A549 (cell line): ENCODE results near the gene TMPRSS6. TPM values are rescaled to one million over a fixed set of nuclear protein-coding genes. Genes with fewer than 3 reads are reported as not detected.

ENCODE experiments used
- ATAC-seq, 2 experiments: fragments of 200-7000 bp in 1 of 2; fragments of >200 bp in 1 of 2; cut with Nextera tagmentation in 1 of 2; cut with Tn5 transposase in 1 of 2; 3 replicates each; pipeline versions ENCODE4 v1.8.0 to v1.9.1; 2018 to 2020; ENCODE audit warnings: mild to moderate bottlenecking in 1 of 2, moderate library complexity in 1 of 2
- CTCF ChIA-PET: fragments of 300-600 bp; sonication (Branson Sonifier 250); formaldehyde crosslinking; extraction: SDS; loops from one replicate; lab custom pipeline; 2021; ENCODE audit warnings: antibody characterized with exemption, inconsistent platforms; lab: Yijun Ruan, JAX
- POLR2A ChIA-PET: fragments of 350-600 bp; formaldehyde crosslinking; extraction: SDS; loops from one replicate; lab custom pipeline; 2021; ENCODE audit warnings: antibody characterized with exemption, inconsistent platforms; lab: Yijun Ruan, JAX
- DNase-seq, 2 experiments: peaks; one replicate each; pipeline versions ENCODE4 v3.0.0 to v3.0.0-alpha.2; 2011 to 2016; ENCODE audit warnings: low read depth in 1 of 2, low spot score in 1 of 2
- FAIRE-seq: peaks from 2 replicates; lab custom pipeline; 2011; peaks lifted over from hg19 to GRCh38; lab: Jason Lieb, UNC
- H3K27ac ChIP-seq, 2 experiments: fragments of >200 bp; sonication (Bioruptor Twin); formaldehyde crosslinking; 3 replicates each; pipeline ENCODE4 v1.5.1; 2016 to 2017
- H3K4me1 ChIP-seq: fragments of >200 bp; sonication (Bioruptor Twin); formaldehyde crosslinking; 3 replicates; pipeline ENCODE4 v1.6.1; 2016
- H3K4me2 ChIP-seq: fragments of >200 bp; sonication (Bioruptor Twin); formaldehyde crosslinking; 3 replicates; pipeline ENCODE4 v1.6.1; 2016
- H3K4me3 ChIP-seq: fragments of >200 bp; sonication (Bioruptor Twin); formaldehyde crosslinking; 3 replicates; pipeline ENCODE4 v1.5.1; 2016
- H3K9me3 ChIP-seq: fragments of >200 bp; sonication (Bioruptor Twin); formaldehyde crosslinking; 3 replicates; pipeline ENCODE4 v1.6.1; 2016
- BHLHE40 ChIP-seq: IDR thresholded peaks from 2 replicates; pipeline ENCODE4 v1.6.1; 2012; ENCODE audit warnings: low read depth, low read length, inconsistent platforms
- CEBPB ChIP-seq, 2 experiments: fragments of >200 bp in 1 of 2; sonication (Bioruptor Twin) in 1 of 2; formaldehyde crosslinking in 1 of 2; IDR thresholded peaks; 2 replicates each; pipeline ENCODE4 v1.6.1; 2012 to 2016
- FOSB ChIP-seq: fragments of 250-450 bp; sonication (Bioruptor Pico); IDR thresholded peaks from 2 replicates; pipeline ENCODE4 v1.5.0; 2020; ENCODE audit warnings: mild to moderate bottlenecking, moderate library complexity
- HDAC2 ChIP-seq: fragments of 200-600 bp; sonication (generic); IDR thresholded peaks from 2 replicates; pipeline ENCODE4 v1.6.1; 2016
- JUN ChIP-seq, 2 experiments: fragments of >200 bp; sonication (Bioruptor Twin); formaldehyde crosslinking; IDR thresholded peaks; 2 replicates in 1 of 2; 3 replicates in 1 of 2; pipeline ENCODE4 v1.6.1; 2016 to 2017
- JUNB ChIP-seq: fragments of >200 bp; sonication (Bioruptor Twin); formaldehyde crosslinking; IDR thresholded peaks from 2 replicates; pipeline ENCODE4 v1.6.1; 2016
- NPAS2 ChIP-seq: fragments of 250-450 bp; sonication (Bioruptor Pico); IDR thresholded peaks from 2 replicates; pipeline ENCODE4 v1.8.0; 2022; ENCODE audit warnings: mild to moderate bottlenecking, moderate library complexity, borderline replicate concordance
- PHF8 ChIP-seq: fragments of 200-600 bp; sonication (generic); IDR thresholded peaks from 2 replicates; pipeline ENCODE4 v1.6.1; 2016; ENCODE audit warnings: low read depth, mild to moderate bottlenecking, antibody characterized with exemption, moderate library complexity, borderline replicate concordance
- POLR2A ChIP-seq: IDR thresholded peaks from 2 replicates; pipeline ENCODE4 v1.6.1; 2012; ENCODE audit warnings: mild to moderate bottlenecking, low read length
- SMC3 ChIP-seq: fragments of >200 bp; sonication (Bioruptor Twin); formaldehyde crosslinking; IDR thresholded peaks from 3 replicates; pipeline ENCODE4 v1.6.1; 2018; ENCODE audit warnings: inconsistent platforms
- TFCP2L1 ChIP-seq: fragments of 250-450 bp; sonication (Bioruptor Pico); IDR thresholded peaks from 2 replicates; pipeline ENCODE4 v1.5.0; 2021; ENCODE audit warnings: mild to moderate bottlenecking
- WGBS: methylation state at CpG from one replicate; pipeline ENCODE4 v1.1.6; 2017; ENCODE audit errors: missing lambda C conversion rate; 5-methylcytosine and 5-hydroxymethylcytosine counted together
- polyA plus RNA-seq, 4 experiments: library from polyadenylated mRNA; depleted of rRNA in 3 of 4; stranded (reverse); fragments of >200 nt; fragmentation: RNase III in 1 of 4; extraction: RNeasy Plus Mini Kit Qiagen cat#74134 plus additional on column Dnase treatment in 1 of 4; gene quantifications; 2 replicates in 3 of 4; 3 replicates in 1 of 4; pipeline ENCODE4 v1.2.3, GENCODE V29; 2011 to 2017
- TF ChIP-seq, protein P1 (sequence below): fragments of 450-650 bp; IDR thresholded peaks from 2 replicates; pipeline ENCODE4 v1.6.1; 2014; ENCODE audit warnings: antibody characterized with exemption
- TF ChIP-seq, protein P2 (sequence below): IDR thresholded peaks from 2 replicates; pipeline ENCODE4 v1.6.1; 2012
- TF ChIP-seq, protein P3 (sequence below): fragments of >200 bp; sonication (Bioruptor Twin); formaldehyde crosslinking; IDR thresholded peaks from 3 replicates; pipeline ENCODE4 v1.5.1; 2016
- TF ChIP-seq, protein P4 (sequence below): fragments of >200 bp; sonication (Bioruptor Twin); formaldehyde crosslinking; IDR thresholded peaks from 2 replicates; pipeline ENCODE4 v1.6.1; 2016
- TF ChIP-seq, protein P5 (sequence below): IDR thresholded peaks from 2 replicates; pipeline ENCODE4 v1.6.1; 2012; ENCODE audit warnings: low read depth, borderline replicate concordance
- TF ChIP-seq, protein P6 (sequence below): fragments of >200 bp; sonication (Bioruptor Twin); formaldehyde crosslinking; IDR thresholded peaks from 3 replicates; pipeline ENCODE4 v1.6.1; 2016

TMPRSS6 gene
- polyA plus RNA-seq, 2 of the 4 experiments (the other 2 are of a cell fraction) = not detected

DNA sequence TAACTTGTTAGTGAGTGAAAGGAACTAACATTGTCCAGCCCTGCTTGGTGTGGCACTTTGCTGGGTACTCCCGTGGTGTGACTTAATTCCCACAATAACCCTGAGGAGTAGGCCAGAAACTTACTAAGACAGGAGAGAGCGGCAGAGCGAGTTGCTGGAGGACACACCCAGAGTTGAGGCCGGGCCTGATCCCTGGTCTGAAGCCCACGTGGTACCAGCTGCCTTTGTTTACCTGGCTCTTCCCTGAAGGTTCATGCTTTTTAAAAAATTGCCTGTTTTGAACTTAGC is 89.4 kb downstream of the TMPRSS6 start:
- Histone ChIP-seq H3K9me3 (no peaks in the 10 kb centered on the region), H3K4me3 (peak overlapping the region; percentile 98), H3K27ac (peak overlapping the region; percentile 99 to 100), H3K4me1 (peaks cover 59% of the 10 kb centered on the region), H3K4me2 (peak overlapping the region; percentile 71)
- CTCF ChIA-PET = interaction anchor here (1.0 to 9.0 kb wide), 6 partner anchors 11 to 80 kb away, joined by 3 to 79 read pairs (median 12); no protein-coding TSS in a partner anchor
- DNase-seq (peak in 1 of 2 experiments; percentile 61), FAIRE-seq (no peak), ATAC-seq (peak; percentile 67 to 69)
- 0% methylated on average over 5 of the region's 5 CpGs for WGBS
- TF ChIP-seq HDAC2 = no peak
- TF ChIP-seq, protein P1, sequence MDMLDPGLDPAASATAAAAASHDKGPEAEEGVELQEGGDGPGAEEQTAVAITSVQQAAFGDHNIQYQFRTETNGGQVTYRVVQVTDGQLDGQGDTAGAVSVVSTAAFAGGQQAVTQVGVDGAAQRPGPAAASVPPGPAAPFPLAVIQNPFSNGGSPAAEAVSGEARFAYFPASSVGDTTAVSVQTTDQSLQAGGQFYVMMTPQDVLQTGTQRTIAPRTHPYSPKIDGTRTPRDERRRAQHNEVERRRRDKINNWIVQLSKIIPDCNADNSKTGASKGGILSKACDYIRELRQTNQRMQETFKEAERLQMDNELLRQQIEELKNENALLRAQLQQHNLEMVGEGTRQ = 0 out of 2 replicates have a peak, but pooled peaks have one; percentile 30
- TF ChIP-seq, protein P2, sequence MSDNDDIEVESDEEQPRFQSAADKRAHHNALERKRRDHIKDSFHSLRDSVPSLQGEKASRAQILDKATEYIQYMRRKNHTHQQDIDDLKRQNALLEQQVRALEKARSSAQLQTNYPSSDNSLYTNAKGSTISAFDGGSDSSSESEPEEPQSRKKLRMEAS = peak; percentile 68
- TF ChIP-seq FOSB (CRISPR knock-in tag) = no peak
- TF ChIP-seq PHF8 = 0 out of 2 replicates have a peak, but pooled peaks have one; percentile 3
- TF ChIP-seq, protein P3, sequence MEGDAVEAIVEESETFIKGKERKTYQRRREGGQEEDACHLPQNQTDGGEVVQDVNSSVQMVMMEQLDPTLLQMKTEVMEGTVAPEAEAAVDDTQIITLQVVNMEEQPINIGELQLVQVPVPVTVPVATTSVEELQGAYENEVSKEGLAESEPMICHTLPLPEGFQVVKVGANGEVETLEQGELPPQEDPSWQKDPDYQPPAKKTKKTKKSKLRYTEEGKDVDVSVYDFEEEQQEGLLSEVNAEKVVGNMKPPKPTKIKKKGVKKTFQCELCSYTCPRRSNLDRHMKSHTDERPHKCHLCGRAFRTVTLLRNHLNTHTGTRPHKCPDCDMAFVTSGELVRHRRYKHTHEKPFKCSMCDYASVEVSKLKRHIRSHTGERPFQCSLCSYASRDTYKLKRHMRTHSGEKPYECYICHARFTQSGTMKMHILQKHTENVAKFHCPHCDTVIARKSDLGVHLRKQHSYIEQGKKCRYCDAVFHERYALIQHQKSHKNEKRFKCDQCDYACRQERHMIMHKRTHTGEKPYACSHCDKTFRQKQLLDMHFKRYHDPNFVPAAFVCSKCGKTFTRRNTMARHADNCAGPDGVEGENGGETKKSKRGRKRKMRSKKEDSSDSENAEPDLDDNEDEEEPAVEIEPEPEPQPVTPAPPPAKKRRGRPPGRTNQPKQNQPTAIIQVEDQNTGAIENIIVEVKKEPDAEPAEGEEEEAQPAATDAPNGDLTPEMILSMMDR = no peak
- TF ChIP-seq TFCP2L1 (CRISPR knock-in tag) = no peak
- POLR2A ChIA-PET = interaction anchor here (0.8 to 3.3 kb wide), 2 partner anchors 10 to 12 kb away, joined by 3 to 15 read pairs; no protein-coding TSS in a partner anchor

DNA sequence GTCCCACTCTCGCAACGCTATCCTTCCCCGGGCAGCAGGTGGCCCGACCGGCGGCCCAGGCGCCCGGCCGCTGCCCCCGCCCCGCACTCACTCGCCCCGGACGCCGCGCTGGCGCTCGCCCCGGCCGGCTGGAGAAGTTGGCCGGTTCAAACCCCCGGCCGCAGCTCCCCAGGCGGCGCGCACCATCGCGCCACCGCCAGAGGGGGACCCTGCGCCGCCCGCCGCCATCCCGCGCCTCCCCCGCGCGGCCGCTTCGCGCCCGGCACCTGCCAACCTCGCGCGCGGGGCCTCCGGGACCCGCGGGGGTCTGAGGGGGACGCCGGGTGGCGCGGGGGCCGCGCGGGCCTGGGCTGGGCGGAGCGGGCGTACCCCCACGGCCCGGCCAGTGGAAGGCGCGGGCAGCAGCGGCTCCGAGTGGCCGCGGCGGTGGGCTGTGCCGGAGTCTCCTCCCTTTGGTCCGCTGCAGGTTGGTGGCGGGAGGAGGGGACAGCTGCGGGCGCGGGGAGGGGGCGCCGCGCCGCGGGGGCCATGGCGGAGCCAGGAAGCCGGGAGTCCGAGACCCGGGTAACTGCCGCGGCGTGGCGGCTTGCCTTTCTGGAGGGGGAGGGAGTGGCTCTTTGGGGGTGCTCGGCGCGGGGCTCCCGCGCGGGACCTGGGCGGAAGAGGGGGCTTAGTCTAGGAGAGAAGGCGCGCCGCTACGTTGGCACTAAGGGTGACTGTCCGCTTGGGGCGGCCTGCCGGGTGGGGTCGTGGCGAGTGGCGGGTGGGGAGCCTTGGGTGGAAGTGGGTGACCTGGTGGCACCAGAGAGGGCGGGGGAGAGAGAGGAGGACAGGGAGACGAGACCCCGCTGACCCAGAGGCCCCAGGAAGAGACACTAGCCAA is 90.0 kb downstream of the TMPRSS6 start, which contains the start of the genes MPST and TST:
Gene MPST, plus strand, starts transcription at position 434 of the 883 bp plus-strand sequence. Its CDS starts 95 bp downstream, at position 529.
Gene TST, minus strand, starts transcription at position 139 of the 883 bp plus-strand sequence. CDS start 715 bp downstream, outside the sequence.
- WGBS = 0% methylated on average over 2 of the region's 107 CpGs
- no peak for TF ChIP-seq JUNB
- TF ChIP-seq SMC3 = no peak
- TF ChIP-seq, protein P4, sequence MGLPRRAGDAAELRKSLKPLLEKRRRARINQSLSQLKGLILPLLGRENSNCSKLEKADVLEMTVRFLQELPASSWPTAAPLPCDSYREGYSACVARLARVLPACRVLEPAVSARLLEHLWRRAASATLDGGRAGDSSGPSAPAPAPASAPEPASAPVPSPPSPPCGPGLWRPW = no peak
- peak; percentile 49 for TF ChIP-seq POLR2A
- peak; percentile 33; the same call in 1 of the 2 replicates for TF ChIP-seq PHF8
- TF ChIP-seq, protein P5, sequence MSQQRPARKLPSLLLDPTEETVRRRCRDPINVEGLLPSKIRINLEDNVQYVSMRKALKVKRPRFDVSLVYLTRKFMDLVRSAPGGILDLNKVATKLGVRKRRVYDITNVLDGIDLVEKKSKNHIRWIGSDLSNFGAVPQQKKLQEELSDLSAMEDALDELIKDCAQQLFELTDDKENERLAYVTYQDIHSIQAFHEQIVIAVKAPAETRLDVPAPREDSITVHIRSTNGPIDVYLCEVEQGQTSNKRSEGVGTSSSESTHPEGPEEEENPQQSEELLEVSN = no peak
- peak; percentile 40 to 68; a peak in 3 of 5 replicates for TF ChIP-seq JUN (IDR thresholded peaks at IDR 0.05)
- no peak for TF ChIP-seq BHLHE40
- TF ChIP-seq, protein P6, sequence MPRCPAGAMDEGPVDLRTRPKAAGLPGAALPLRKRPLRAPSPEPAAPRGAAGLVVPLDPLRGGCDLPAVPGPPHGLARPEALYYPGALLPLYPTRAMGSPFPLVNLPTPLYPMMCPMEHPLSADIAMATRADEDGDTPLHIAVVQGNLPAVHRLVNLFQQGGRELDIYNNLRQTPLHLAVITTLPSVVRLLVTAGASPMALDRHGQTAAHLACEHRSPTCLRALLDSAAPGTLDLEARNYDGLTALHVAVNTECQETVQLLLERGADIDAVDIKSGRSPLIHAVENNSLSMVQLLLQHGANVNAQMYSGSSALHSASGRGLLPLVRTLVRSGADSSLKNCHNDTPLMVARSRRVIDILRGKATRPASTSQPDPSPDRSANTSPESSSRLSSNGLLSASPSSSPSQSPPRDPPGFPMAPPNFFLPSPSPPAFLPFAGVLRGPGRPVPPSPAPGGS = 0 out of 3 replicates have a peak, but pooled peaks have one; percentile 70
- no peak for TF ChIP-seq CEBPB (IDR thresholded peaks at IDR 0.05)
- TF ChIP-seq NPAS2 = no peak
- peak within 1 kb of the TSS; percentile 71 for H3K4me2 ChIP-seq
- DNase-seq = peak in 1 of 2 experiments; percentile 63
- peak; percentile 90 to 91 for ATAC-seq
- H3K4me3 ChIP-seq = peak within 1 kb of the TSS; percentile 98
- H3K4me1 ChIP-seq = peaks cover 53% of the 10 kb centered on the region
- FAIRE-seq = no peak
- POLR2A ChIA-PET = interaction anchor here (0.7 to 3.3 kb wide), 4 partner anchors 13 to 178 kb away, joined by 3 to 15 read pairs (median 5); no protein-coding TSS in a partner anchor
- H3K27ac ChIP-seq = peak within 1 kb of the TSS; percentile 99 to 100
- CTCF ChIA-PET = interaction anchor here (0.9 to 9.0 kb wide), 9 partner anchors 9 to 157 kb away, joined by 3 to 79 read pairs (median 3); no protein-coding TSS in a partner anchor
- H3K9me3 ChIP-seq = no peaks in the 10 kb centered on the region
